OCI-LY3 (cell line): ENCODE results near the gene KRTAP5-4.
A peak's percentile ranks its signal among the peaks of the same experiment; 100 is the strongest.
"Not testable (repeated sequence)": the region's sequence is repeated elsewhere in the genome, so short reads cannot be mapped to it uniquely, and the experiment has no call there.

Experiments
- H2AFZ ChIP-seq: fragments of 200-600, 300-600 bp; shearing (Covaris generic); 2 replicates; pipeline ENCODE4 v1.6.0; 2014; ENCODE audit warnings: antibody characterized with exemption, low read depth, low read length
- H3K27ac ChIP-seq: fragments of 200-600, 300-600 bp; sonication (generic); 2 replicates; pipeline ENCODE4 v1.5.1; 2014; ENCODE audit warnings: mild to moderate bottlenecking, low read length, moderate library complexity, mixed read lengths
- H3K27me3 ChIP-seq: fragments of 200-600, 300-600 bp; sonication (generic); 2 replicates; pipeline ENCODE4 v1.6.1; 2014; ENCODE audit warnings: low read depth, low read length, mixed read lengths
- H3K36me3 ChIP-seq: fragments of 200-600, 300-600 bp; sonication (generic); replicated peaks from 2 replicates; pipeline ENCODE3; 2014; ENCODE audit warnings: low read depth, low read length, mixed read lengths
- H3K4me1 ChIP-seq: fragments of 300-600, 200-600 bp; sonication (generic); 2 replicates; pipeline ENCODE4 v1.6.1; 2014; ENCODE audit warnings: low read length, mixed read lengths
- H3K4me2 ChIP-seq: fragments of 200-600, 300-600 bp; sonication (generic); 2 replicates; pipeline ENCODE4 v1.6.1; 2014; ENCODE audit warnings: low read length, mixed read lengths
- H3K4me3 ChIP-seq: fragments of 300-600, 200-600 bp; sonication (generic); 2 replicates; pipeline ENCODE4 v1.5.1; 2014; ENCODE audit warnings: antibody characterized with exemption, mild to moderate bottlenecking, low read length, moderate library complexity
- H3K79me2 ChIP-seq: fragments of 300-600, 200-600 bp; shearing (Covaris generic); 2 replicates; pipeline ENCODE4 v1.6.1; 2014; ENCODE audit warnings: mild to moderate bottlenecking, low read length, mixed read lengths
- H3K9ac ChIP-seq: fragments of 300-600, 200-600 bp; shearing (Covaris generic); 2 replicates; pipeline ENCODE4 v1.6.0; 2014; ENCODE audit warnings: mild to moderate bottlenecking, low read length, moderate library complexity
- H3K9me3 ChIP-seq: fragments of 200-600, 300-600 bp; shearing (Covaris generic); 2 replicates; pipeline ENCODE4 v1.6.1; 2014; ENCODE audit warnings: low read length, mixed read lengths; ENCODE audit not compliant: insufficient read depth
- H4K20me1 ChIP-seq: fragments of 200-600, 300-600 bp; sonication (generic); 2 replicates; pipeline ENCODE4 v1.6.1; 2016; ENCODE audit warnings: low read length, mixed read lengths; ENCODE audit not compliant: insufficient read depth
- CTCF ChIP-seq: fragments of 200-600, 300-600 bp; sonication (generic); IDR thresholded peaks from 2 replicates; pipeline ENCODE4 v1.5.1; 2014; ENCODE audit warnings: antibody characterized with exemption, low read length, low read depth
- EZH2phosphoT487 ChIP-seq: fragments of 200-600 bp; shearing (Covaris generic); IDR thresholded peaks from 2 replicates; pipeline ENCODE4 v1.6.1; 2018; ENCODE audit warnings: antibody characterized with exemption, mixed run types, low read depth

KRTAP5-4 gene

GRCh38 chr11:1608363-1608762, 13.6 kb downstream of the KRTAP5-4 start, which contains the start of gene KRTAP5-3:
TSS of gene KRTAP5-3 (minus strand) at chr11:1608463. CDS start at chr11:1608385, 78 bp downstream.
- no peak within 1 kb of the TSS for H3K4me2 ChIP-seq
- H3K9me3 ChIP-seq = no peaks in the 10 kb centered on the region
- peaks cover 3% of the 10 kb centered on the region; the same call in 1 of the 2 replicates for H4K20me1 ChIP-seq
- no peak within 1 kb of the TSS for H2AFZ ChIP-seq
- peaks cover 31% of the 10 kb centered on the region for H3K27me3 ChIP-seq
- no peak within 1 kb of the TSS for H3K9ac ChIP-seq
- no peak within 1 kb of the TSS for H3K4me3 ChIP-seq
- peaks cover 4% of the 10 kb centered on the region for H3K36me3 ChIP-seq
- TF ChIP-seq EZH2phosphoT487 (no peak), CTCF (no peak)
- H3K4me1 ChIP-seq = peaks cover 17% of the 10 kb centered on the region
- H3K79me2 ChIP-seq = no peaks in the 10 kb centered on the region
- H3K27ac ChIP-seq = no peak within 1 kb of the TSS

GRCh38 chr11:1607901-1608300, 14.0 kb downstream of the KRTAP5-4 start:
- not testable (repeated sequence) for H2AFZ ChIP-seq, H3K4me3 ChIP-seq, H3K9me3 ChIP-seq, H3K27ac ChIP-seq, H3K36me3 ChIP-seq, H3K79me2 ChIP-seq, H4K20me1 ChIP-seq, H3K4me2 ChIP-seq, H3K9ac ChIP-seq
- Histone ChIP-seq H3K4me1 (peaks cover 17% of the 10 kb centered on the region), H3K27me3 (peaks cover 35% of the 10 kb centered on the region)

DNA sequence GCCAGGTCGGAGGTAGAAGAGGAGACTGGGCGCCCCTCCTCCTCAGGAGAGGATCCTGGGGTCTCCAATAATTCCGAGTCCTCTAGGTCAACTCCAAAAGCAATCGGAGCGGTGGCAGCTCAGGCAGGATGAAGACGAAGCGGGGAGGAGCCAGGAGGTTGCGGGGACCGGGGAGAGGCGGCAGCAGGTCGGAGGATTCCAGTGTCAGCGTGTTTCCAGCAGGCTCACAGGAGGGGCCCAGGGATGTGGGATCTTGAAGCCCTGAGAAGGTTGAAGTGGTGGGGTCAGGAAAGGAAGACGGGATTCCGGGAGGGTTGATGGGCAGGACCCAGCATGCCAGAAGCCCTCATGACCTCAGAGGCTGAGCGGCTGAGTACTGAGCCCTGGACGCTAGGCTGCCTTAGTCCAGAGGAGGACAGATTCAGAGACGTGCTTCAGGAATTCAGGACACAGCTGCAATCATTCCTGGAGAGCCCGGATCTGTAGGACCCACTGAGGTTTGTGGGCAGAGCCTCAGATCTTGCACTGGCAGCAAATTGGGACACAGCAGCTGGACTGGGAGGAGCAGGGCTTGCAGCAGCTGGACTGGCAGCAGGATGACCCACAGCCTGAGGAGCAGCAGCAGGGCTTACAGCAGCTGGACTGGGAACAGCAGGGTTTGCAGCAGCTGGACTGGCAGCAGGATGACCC, 14.6 kb downstream of the KRTAP5-4 start:
- not testable (repeated sequence) for H3K4me2 ChIP-seq, H3K79me2 ChIP-seq, H3K27ac ChIP-seq, H3K36me3 ChIP-seq, H3K9ac ChIP-seq, H2AFZ ChIP-seq, H4K20me1 ChIP-seq, H3K4me3 ChIP-seq, H3K9me3 ChIP-seq
- H3K4me1 ChIP-seq = peaks cover 17% of the 10 kb centered on the region
- H3K27me3 ChIP-seq = peaks cover 40% of the 10 kb centered on the region

DNA sequence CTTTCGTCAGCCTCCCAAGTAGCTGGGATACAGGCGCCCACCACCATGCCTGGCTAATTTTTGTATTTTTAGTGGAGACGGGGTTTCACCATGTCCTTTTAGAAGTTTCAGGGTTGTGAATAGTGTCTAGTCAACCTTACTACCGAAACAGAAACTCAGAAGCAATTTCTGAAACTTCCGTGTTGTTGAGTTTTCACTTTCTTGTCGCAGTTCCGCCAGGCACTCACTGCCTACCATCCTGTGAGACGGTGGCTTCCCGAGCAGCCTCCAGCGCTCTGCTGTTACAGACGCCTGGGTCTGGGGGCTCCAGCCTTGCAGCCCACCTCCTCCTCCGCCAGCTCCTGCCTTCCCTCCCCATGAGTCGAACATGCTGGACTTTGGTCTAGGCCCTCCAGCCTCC, 16.0 kb downstream of the KRTAP5-4 start:
- H3K9me3 ChIP-seq, H2AFZ ChIP-seq, H3K36me3 ChIP-seq, H4K20me1 ChIP-seq, H3K79me2 ChIP-seq: not testable (repeated sequence)
- peak overlapping the region; percentile 9; the same call in 1 of the 2 replicates for H3K9ac ChIP-seq
- H3K4me2 ChIP-seq = peak overlapping the region; percentile 75
- H3K27me3 ChIP-seq = peaks cover 54% of the 10 kb centered on the region
- H3K27ac ChIP-seq = peak overlapping the region; percentile 42; the same call in 1 of the 2 replicates
- peaks cover 26% of the 10 kb centered on the region for H3K4me1 ChIP-seq
- H3K4me3 ChIP-seq = peak overlapping the region; percentile 54

GRCh38 chr11:1604711-1605110, 17.2 kb downstream of the KRTAP5-4 start:
- Histone ChIP-seq H4K20me1 (peaks cover 3% of the 10 kb centered on the region; the same call in 1 of the 2 replicates), H3K9me3 (no peaks in the 10 kb centered on the region), H3K4me1 (peaks cover 26% of the 10 kb centered on the region), H3K27ac (no peak overlapping the region), H2AFZ (no peak overlapping the region), H3K9ac (no peak overlapping the region), H3K27me3 (peaks cover 66% of the 10 kb centered on the region), H3K4me2 (no peak overlapping the region), H3K36me3 (peaks cover 4% of the 10 kb centered on the region), H3K4me3 (no peak overlapping the region), H3K79me2 (no peaks in the 10 kb centered on the region)
- no peak for TF ChIP-seq EZH2phosphoT487

DNA sequence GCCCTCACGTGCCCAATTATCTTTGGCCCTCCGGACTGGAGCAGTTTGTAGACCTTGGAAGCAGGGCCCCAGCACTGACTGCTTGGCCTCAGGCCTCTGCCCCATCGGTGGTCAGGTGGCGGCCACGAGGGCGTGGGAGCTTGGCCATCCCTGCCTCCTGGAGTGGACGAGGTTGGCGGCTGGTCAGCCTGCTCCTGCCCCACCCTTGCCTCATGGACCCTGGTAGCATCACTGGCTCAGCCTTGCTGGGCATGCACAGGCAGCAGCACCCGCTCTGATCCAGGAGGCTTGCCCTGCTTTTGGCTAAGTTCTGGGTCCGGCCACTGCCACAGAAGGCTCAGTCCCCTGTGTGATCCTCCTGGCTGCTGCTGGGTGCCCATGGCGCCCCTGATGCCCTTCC, 17.8 kb downstream of the KRTAP5-4 start:
- no peaks in the 10 kb centered on the region for H3K79me2 ChIP-seq
- no peak overlapping the region for H3K9ac ChIP-seq
- H3K27me3 ChIP-seq = peaks cover 71% of the 10 kb centered on the region
- H3K4me3 ChIP-seq = no peak overlapping the region
- no peak overlapping the region for H3K4me2 ChIP-seq
- peaks cover 26% of the 10 kb centered on the region for H3K4me1 ChIP-seq
- H3K9me3 ChIP-seq = no peaks in the 10 kb centered on the region
- TF ChIP-seq CTCF (no peak), EZH2phosphoT487 (no peak)
- peaks cover 3% of the 10 kb centered on the region; the same call in 1 of the 2 replicates for H4K20me1 ChIP-seq
- no peak overlapping the region for H3K27ac ChIP-seq
- peaks cover 4% of the 10 kb centered on the region for H3K36me3 ChIP-seq
- no peak overlapping the region for H2AFZ ChIP-seq
